A673 (cell line): ENCODE data around the gene RBM39. TPM values are rescaled to one million over a fixed set of nuclear protein-coding genes. Genes with fewer than 3 reads are reported as not detected.

Experiments
- BruUV-seq: library from RNA; stranded (reverse); fragments of 400-500 nt; replicated peaks from 2 replicates; lab custom pipeline; 2021; lab: Mats Ljungman, UMichigan
- CTCF ChIA-PET: fragments of 300-600 bp; sonication (Branson Sonifier 250); formaldehyde crosslinking; loops from one replicate; lab custom pipeline; 2022; ENCODE audit warnings: antibody characterized with exemption; lab: Charles Lee
- POLR2A ChIA-PET: fragments of 300-600 bp; sonication (Branson Sonifier 250); formaldehyde crosslinking; loops from one replicate; lab custom pipeline; 2022; ENCODE audit warnings: antibody characterized with exemption; ENCODE audit not compliant: low non-redundant PET; lab: Charles Lee
- DNase-seq: peaks from one replicate; pipeline ENCODE4 v3.0.0-alpha.2; 2015; ENCODE audit warnings: low spot score
- H3K27ac ChIP-seq: fragments of 200-600 bp; sonication (generic); 2 replicates; pipeline ENCODE4 v1.5.1; 2016; ENCODE audit warnings: mixed run types, low read depth, mild to moderate bottlenecking, mixed read lengths, antibody characterized with exemption, low read length; ENCODE audit not compliant: poor library complexity, severe bottlenecking
- H3K27me3 ChIP-seq: fragments of 200-600 bp; sonication (generic); replicated peaks from 2 replicates; pipeline ENCODE4 v1.6.1; 2017; ENCODE audit warnings: mixed run types, low read depth, mild to moderate bottlenecking, mixed read lengths, antibody characterized with exemption, low read length; ENCODE audit not compliant: insufficient read depth, poor library complexity
- H3K36me3 ChIP-seq: fragments of 200-600 bp; sonication (generic); 2 replicates; pipeline ENCODE4 v1.6.1; 2016; ENCODE audit warnings: mixed run types, mild to moderate bottlenecking, mixed read lengths, antibody characterized with exemption, low read length; ENCODE audit not compliant: insufficient read depth, poor library complexity, severe bottlenecking
- H3K4me1 ChIP-seq: fragments of 200-600 bp; sonication (generic); 2 replicates; pipeline ENCODE4 v1.6.1; 2017; ENCODE audit warnings: mixed run types, mild to moderate bottlenecking, mixed read lengths, antibody characterized with exemption, low read length; ENCODE audit not compliant: insufficient read depth, poor library complexity, severe bottlenecking
- H3K4me3 ChIP-seq: fragments of 200-600 bp; sonication (generic); 2 replicates; pipeline ENCODE4 v1.5.1; 2016; ENCODE audit warnings: low read depth, mixed run types, mild to moderate bottlenecking, mixed read lengths, low read length; ENCODE audit not compliant: poor library complexity, severe bottlenecking
- H3K9me3 ChIP-seq: fragments of 200-600 bp; sonication (generic); 2 replicates; pipeline ENCODE4 v1.6.1; 2016; ENCODE audit warnings: mixed run types, low read depth, mild to moderate bottlenecking, mixed read lengths, antibody characterized with exemption, low read length; ENCODE audit not compliant: poor library complexity, severe bottlenecking
- EZH2 ChIP-seq: fragments of 200-600 bp; sonication (generic); IDR thresholded peaks from 2 replicates; pipeline ENCODE4 v1.6.1; 2017; ENCODE audit warnings: borderline replicate concordance, low read depth, mild to moderate bottlenecking, mixed read lengths, antibody characterized with exemption, low read length; ENCODE audit not compliant: poor library complexity, severe bottlenecking
- intact Hi-C: fragments of 100-400 bp; cut with micrococcal nuclease; formaldehyde crosslinking; loops from one replicate; pipeline ENCODE4 v1.10.0; 2022; ENCODE audit not compliant: unreplicated experiment
- total RNA-seq: library from RNA; stranded (reverse); gene quantifications from 2 replicates; pipeline ENCODE4 v1.2.3, GENCODE V29; 2021
- TF ChIP-seq, protein P1 (sequence below): fragments of 300-800, 200-600 bp; sonication (generic); conservative IDR thresholded peaks from 2 replicates; pipeline ENCODE4 v1.5.1; 2017; ENCODE audit warnings: low read depth, mild to moderate bottlenecking, antibody characterized with exemption, low read length, moderate library complexity, mixed read lengths

The RBM39 gene
- total RNA-seq, 1 experiment from 2014 or later = 329 TPM

DNA sequence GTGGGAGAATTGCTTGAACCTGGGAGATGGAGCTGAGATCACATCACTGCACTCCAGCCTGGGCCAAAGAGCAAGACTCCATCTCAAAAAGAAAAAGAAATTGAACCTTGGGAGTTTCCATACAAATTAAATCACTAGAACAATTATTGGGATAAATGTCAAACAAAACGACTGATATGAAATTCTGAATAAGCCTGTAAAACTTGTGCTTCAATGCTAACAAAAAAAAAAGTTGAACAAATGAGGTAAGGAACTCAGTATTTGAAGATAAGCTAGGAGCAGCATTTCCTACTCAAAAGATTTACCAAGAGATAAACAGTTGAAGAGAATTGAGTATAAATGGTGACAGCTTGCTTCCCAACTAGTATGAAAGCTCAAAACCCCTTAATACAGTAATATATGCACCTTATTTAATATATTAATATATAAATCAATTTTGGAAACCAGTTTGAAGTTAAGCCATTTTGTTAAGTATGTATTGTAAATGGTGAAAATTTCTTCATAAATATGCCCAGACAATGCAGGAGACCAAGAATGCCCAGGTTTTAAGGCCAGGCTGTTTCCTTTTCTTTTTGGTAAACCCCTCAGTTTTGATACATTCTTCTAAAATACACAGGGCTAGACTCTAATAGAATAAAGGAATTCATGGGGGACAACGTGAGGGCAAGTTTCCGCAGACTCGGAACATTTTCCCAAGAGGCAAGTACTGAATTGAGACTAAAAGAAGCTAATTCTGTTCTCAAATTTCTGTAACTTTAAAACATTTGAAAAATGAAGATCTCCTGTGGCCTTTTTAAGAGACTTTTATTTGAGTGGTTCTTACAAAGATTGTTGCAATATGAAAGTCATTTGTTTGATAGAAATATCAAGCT lies 39.0 kb downstream of the RBM39 start:
- H3K36me3 ChIP-seq = peaks cover 71% of the 10 kb centered on the region
- H3K27ac ChIP-seq = peak overlapping the region; percentile 57
- CTCF ChIA-PET = no interaction called here

DNA sequence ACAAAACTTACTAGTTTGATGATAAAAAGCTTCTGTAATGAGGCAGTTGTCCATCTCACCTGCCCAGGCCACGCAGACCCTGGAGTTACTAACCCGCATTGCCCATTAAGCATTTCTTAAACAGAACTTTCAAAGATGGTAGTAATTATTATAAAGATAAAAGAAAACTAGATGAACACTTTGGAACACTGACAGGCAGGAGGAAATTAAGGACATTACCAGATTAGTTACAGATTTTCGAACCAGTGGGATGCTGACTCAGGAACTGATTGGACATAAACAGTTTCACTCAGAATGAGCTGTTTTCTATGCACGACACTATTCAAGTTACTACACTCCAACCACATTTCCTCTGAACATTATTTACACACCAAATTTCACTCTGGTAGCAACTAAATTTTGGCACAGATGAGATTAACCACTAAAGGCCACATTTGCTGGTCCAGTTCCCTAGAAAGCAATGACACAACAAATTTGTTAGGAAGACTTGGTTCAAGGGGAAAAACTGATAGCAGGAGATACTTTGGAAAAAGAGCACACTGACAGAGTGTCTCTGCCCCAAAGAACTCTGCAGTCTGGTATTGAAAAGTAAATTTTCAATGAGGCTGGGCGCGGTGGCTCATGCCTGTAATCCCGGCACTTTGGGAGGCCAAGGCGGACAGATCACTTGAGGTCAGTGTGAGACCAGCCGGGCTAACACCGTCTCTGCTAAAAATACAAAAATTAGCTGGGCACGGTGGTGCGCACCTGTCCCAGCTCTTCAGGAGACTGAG lies 39.8 kb downstream of the RBM39 start:
- peak; percentile 27 for DNase-seq
- Histone ChIP-seq H3K9me3 (no peaks in the 10 kb centered on the region), H3K4me3 (no peak overlapping the region), H3K4me1 (peaks cover 28% of the 10 kb centered on the region), H3K27me3 (no peaks in the 10 kb centered on the region), H3K27ac (peak overlapping the region; percentile 57), H3K36me3 (peaks cover 62% of the 10 kb centered on the region)
- CTCF ChIA-PET = no interaction called here
- intact Hi-C loops = loop anchor here (5.0 kb wide), 1 partner anchor 35 kb away; no protein-coding TSS in a partner anchor
- no TSS peak for BruUV-seq
- POLR2A ChIA-PET = no interaction called here
- TF ChIP-seq EZH2 = no peak
- TF ChIP-seq, protein P1, sequence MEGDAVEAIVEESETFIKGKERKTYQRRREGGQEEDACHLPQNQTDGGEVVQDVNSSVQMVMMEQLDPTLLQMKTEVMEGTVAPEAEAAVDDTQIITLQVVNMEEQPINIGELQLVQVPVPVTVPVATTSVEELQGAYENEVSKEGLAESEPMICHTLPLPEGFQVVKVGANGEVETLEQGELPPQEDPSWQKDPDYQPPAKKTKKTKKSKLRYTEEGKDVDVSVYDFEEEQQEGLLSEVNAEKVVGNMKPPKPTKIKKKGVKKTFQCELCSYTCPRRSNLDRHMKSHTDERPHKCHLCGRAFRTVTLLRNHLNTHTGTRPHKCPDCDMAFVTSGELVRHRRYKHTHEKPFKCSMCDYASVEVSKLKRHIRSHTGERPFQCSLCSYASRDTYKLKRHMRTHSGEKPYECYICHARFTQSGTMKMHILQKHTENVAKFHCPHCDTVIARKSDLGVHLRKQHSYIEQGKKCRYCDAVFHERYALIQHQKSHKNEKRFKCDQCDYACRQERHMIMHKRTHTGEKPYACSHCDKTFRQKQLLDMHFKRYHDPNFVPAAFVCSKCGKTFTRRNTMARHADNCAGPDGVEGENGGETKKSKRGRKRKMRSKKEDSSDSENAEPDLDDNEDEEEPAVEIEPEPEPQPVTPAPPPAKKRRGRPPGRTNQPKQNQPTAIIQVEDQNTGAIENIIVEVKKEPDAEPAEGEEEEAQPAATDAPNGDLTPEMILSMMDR = no peak

More for the DNA sequence above, 39.0 kb downstream of the RBM39 start:
- no TSS peak for BruUV-seq
- intact Hi-C loops = loop anchor here (5.0 kb wide), 1 partner anchor 34 kb away; no protein-coding TSS in a partner anchor
- Histone ChIP-seq H3K4me1 (peaks cover 26% of the 10 kb centered on the region), H3K27me3 (no peaks in the 10 kb centered on the region), H3K9me3 (no peaks in the 10 kb centered on the region), H3K4me3 (no peak overlapping the region)
- no peak for DNase-seq
- TF ChIP-seq EZH2 = no peak
- TF ChIP-seq, protein P1 = no peak
- POLR2A ChIA-PET = no interaction called here

DNA sequence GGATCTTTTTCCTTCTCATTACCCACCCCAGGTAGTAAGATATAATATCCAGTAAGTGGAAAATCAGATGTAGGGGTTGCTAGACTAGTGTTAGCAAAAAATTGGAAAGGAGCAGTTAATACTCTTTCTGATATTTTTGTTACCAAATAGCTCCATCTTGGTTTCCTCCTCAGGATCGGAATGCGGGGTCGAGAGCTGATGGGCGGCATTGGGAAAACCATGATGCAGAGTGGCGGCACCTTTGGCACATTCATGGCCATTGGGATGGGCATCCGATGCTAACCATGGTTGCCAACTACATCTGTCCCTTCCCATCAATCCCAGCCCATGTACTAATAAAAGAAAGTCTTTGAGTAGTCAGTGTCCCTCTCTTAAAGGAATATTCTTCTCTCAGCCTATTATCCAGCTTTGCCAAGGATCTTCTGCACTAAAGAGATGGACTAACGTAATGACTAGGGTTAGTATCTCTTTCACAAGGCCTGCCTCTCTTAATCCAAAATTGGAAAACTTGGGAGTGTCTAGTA lies 41.4 kb downstream of the RBM39 start:
- TF ChIP-seq, protein P1 = no peak
- TF ChIP-seq EZH2 = no peak
- intact Hi-C loops = loop anchor here (5.0 kb wide), 1 partner anchor 37 kb away; no protein-coding TSS in a partner anchor
- Histone ChIP-seq H3K27ac (no peak overlapping the region), H3K27me3 (no peaks in the 10 kb centered on the region), H3K4me1 (peaks cover 28% of the 10 kb centered on the region), H3K9me3 (no peaks in the 10 kb centered on the region), H3K4me3 (peak overlapping the region; percentile 87), H3K36me3 (peaks cover 47% of the 10 kb centered on the region)
- ChIA-PET POLR2A (interaction anchor here (0.7 kb wide), 1 partner anchor 39 kb away, joined by 3 read pairs; no protein-coding TSS in a partner anchor), CTCF (no interaction called here)
- BruUV-seq = no TSS peak
- DNase-seq = no peak
